Fibroblast of skin of scalp (primary cell): ENCODE results near the gene DCPS.

ENCODE experiments used
- DNase-seq: peaks from one replicate; pipeline ENCODE4 v3.0.0-alpha.2; 2013

The DCPS gene

GRCh38 chr11:126328444-126328843 is 24.6 kb downstream of the DCPS start:
- DNase-seq: no peak

- DNase-seq: no peak
These were observed 25.2 kb downstream of the DCPS start for GRCh38 chr11:126328938-126329643.

- no peak for DNase-seq
These were observed 25.9 kb downstream of the DCPS start for GRCh38 chr11:126329644-126330211.

GRCh38 chr11:126331286-126331685 is 27.4 kb downstream of the DCPS start:
- DNase-seq: no peak

GRCh38 chr11:126332221-126332711 is 28.4 kb downstream of the DCPS start:
- DNase-seq: peak; percentile 86

GRCh38 chr11:126333142-126333541 is 29.3 kb downstream of the DCPS start:
- no peak for DNase-seq

- DNase-seq: peak; percentile 66
These were observed 31.0 kb downstream of the DCPS start for GRCh38 chr11:126334659-126335462.

- DNase-seq: no peak
These were observed 31.6 kb downstream of the DCPS start for GRCh38 chr11:126335463-126335760.

GRCh38 chr11:126336138-126336541 is 32.3 kb downstream of the DCPS start:
- DNase-seq: no peak

- DNase-seq: no peak
These were observed 32.8 kb downstream of the DCPS start for GRCh38 chr11:126336671-126337101.

- DNase-seq: no peak
These were observed 33.2 kb downstream of the DCPS start for GRCh38 chr11:126337126-126337473.

- no peak for DNase-seq
These were observed 33.8 kb downstream of the DCPS start for GRCh38 chr11:126337474-126338241.

GRCh38 chr11:126338346-126339055 is 34.6 kb downstream of the DCPS start:
- no peak for DNase-seq

- no peak for DNase-seq
These were observed 35.4 kb downstream of the DCPS start for GRCh38 chr11:126339073-126339862.

GRCh38 chr11:126339863-126340434 is 36.1 kb downstream of the DCPS start:
- DNase-seq: no peak

GRCh38 chr11:126340960-126341606 is 37.2 kb downstream of the DCPS start:
- DNase-seq: no peak

GRCh38 chr11:126341760-126342161 is 37.9 kb downstream of the DCPS start:
- peak; percentile 97 for DNase-seq

- DNase-seq: no peak
These were observed 39.2 kb downstream of the DCPS start for GRCh38 chr11:126343051-126343450.

GRCh38 chr11:126344141-126345080 is 40.6 kb downstream of the DCPS start:
- no peak for DNase-seq
